SKM-1 (cell line): ENCODE measurements around the gene SLC51B.
"Not testable (repeated sequence)": the region's sequence is repeated elsewhere in the genome, so short reads cannot be mapped to it uniquely, and the experiment has no call there.

Source experiments
- DNase-seq: peaks from one replicate; lab custom pipeline; 2025; ENCODE audit not compliant: unreplicated experiment; lab: John Stamatoyannopoulos, UW

SLC51B gene

GRCh38 chr15:65082303-65082953 lies 37.2 kb downstream of the SLC51B start:
- no peak for DNase-seq

GRCh38 chr15:65083262-65083701 lies 38.1 kb downstream of the SLC51B start:
- no peak for DNase-seq

- no peak for DNase-seq
Measured at GRCh38 chr15:65084500-65085206, 39.5 kb downstream of the SLC51B start.

- no peak for DNase-seq
Measured at GRCh38 chr15:65085207-65085753, 40.1 kb downstream of the SLC51B start.

GRCh38 chr15:65085990-65086679 lies 40.9 kb downstream of the SLC51B start:
- DNase-seq: no peak

- no peak for DNase-seq
Measured at GRCh38 chr15:65086680-65087111, 41.5 kb downstream of the SLC51B start.

GRCh38 chr15:65087411-65087810 lies 42.2 kb downstream of the SLC51B start:
- DNase-seq: no peak

GRCh38 chr15:65087873-65088642 lies 42.9 kb downstream of the SLC51B start:
- DNase-seq: no peak

GRCh38 chr15:65088643-65089021 lies 43.4 kb downstream of the SLC51B start:
- DNase-seq: no peak

GRCh38 chr15:65089206-65089824 lies 44.1 kb downstream of the SLC51B start:
- DNase-seq: no peak

GRCh38 chr15:65091946-65092770 lies 47.0 kb downstream of the SLC51B start:
- DNase-seq: no peak

- DNase-seq: no peak
Measured at GRCh38 chr15:65092911-65093792, 48.0 kb downstream of the SLC51B start.

- not testable (repeated sequence) for DNase-seq
Measured at GRCh38 chr15:65093793-65094170, 48.6 kb downstream of the SLC51B start.

GRCh38 chr15:65094294-65094995 lies 49.3 kb downstream of the SLC51B start:
- no peak for DNase-seq

GRCh38 chr15:65095011-65095746 lies 50.0 kb downstream of the SLC51B start:
- DNase-seq: no peak

- no peak for DNase-seq
Measured at GRCh38 chr15:65095747-65096104, 50.5 kb downstream of the SLC51B start.
